SK-N-MC (cell line): ENCODE measurements around the gene SVOPL.

Experiments
- EZH2 ChIP-seq: fragments of 200-600 bp; sonication (generic); IDR thresholded peaks from one replicate; pipeline ENCODE4 v1.6.1; 2017; ENCODE audit warnings: antibody characterized with exemption
- FOXP2 ChIP-seq: optimal IDR thresholded peaks from 2 replicates; pipeline ENCODE3; 2011; ENCODE audit warnings: mild to moderate bottlenecking, moderate library complexity; ENCODE audit not compliant: insufficient read depth; ENCODE audit errors: extremely low read length, control extremely low read depth
- POLR2AphosphoS5 ChIP-seq: IDR thresholded peaks from 2 replicates; pipeline ENCODE4 v1.6.1; 2012; ENCODE audit warnings: mild to moderate bottlenecking, low read depth, low read length, borderline replicate concordance

DNA sequence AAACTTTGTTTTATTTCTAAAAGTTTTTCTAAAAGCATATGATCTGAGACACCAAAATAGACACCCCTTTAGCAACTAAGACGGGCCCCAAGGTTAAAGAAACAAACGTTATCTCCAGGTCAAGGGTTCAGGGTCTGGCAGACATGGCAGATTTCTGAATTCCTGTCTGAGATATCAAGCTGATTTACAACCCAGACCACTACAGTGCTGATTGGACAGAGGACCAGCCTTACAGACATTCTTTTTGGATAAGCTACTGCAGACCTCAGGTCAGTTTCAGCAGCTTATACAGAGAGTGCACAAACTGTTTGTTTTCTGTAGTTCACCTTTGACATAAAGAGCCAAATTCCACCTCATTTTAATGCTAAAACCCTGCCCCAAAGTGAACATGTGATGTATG is 34.8 kb downstream of the SVOPL start:
- TF ChIP-seq POLR2AphosphoS5 (no peak), FOXP2 (no peak), EZH2 (no peak)
